ENCODE data around the gene MASP2. TPM values are rescaled to one million over a fixed set of nuclear protein-coding genes. Genes with fewer than 3 reads are reported as not detected.

MASP2 gene
- total and polyA plus RNA-seq, 10 of the 15 experiments (the other 5 are each of a cell fraction or from before 2014, with no cell fraction given), result 0.04 to 0.21 (median 0.06) TPM; not detected in 7

- TF ChIP-seq MLLT1 (IDR thresholded peaks at IDR 0.05), result no peak
- TF ChIP-seq NFIC (IDR thresholded peaks at IDR 0.05; ENCODE audit: low read depth, low read length), result no peak
- TF ChIP-seq NR2F1 (conservative IDR thresholded peaks at IDR 0.05), result no peak; the same call in none of the 2 replicates
- TF ChIP-seq CHD2 (IDR thresholded peaks at IDR 0.05; ENCODE audit: borderline replicate concordance, low read depth, low read length), result 0 out of 2 replicates have a peak, but pooled peaks have one; percentile 36
- TF ChIP-seq ZNF384 (IDR thresholded peaks at IDR 0.05; ENCODE audit: borderline replicate concordance, low read depth, low read length), result no peak
- TF ChIP-seq, protein P1, sequence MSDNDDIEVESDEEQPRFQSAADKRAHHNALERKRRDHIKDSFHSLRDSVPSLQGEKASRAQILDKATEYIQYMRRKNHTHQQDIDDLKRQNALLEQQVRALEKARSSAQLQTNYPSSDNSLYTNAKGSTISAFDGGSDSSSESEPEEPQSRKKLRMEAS (IDR thresholded peaks at IDR 0.05; ENCODE audit: low read depth, low read length), result peak; percentile 90; the same call in 1 of the 2 replicates
- TF ChIP-seq SMAD5 (IDR thresholded peaks at IDR 0.05; ENCODE audit: low read depth), result no peak
- TF ChIP-seq PRDM15 (CRISPR knock-in tag; IDR thresholded peaks at IDR 0.05), result no peak
- peak; percentile 94 for TF ChIP-seq SP1 (IDR thresholded peaks at IDR 0.05; ENCODE audit: low read depth, low read length)
- no peak for TF ChIP-seq KLF5 (IDR thresholded peaks at IDR 0.05; ENCODE audit: partially characterized antibody)
These were observed 13.2 kb upstream of the MASP2 start, which contains the start of gene SRM (continued) for GRCh38 chr1:11059968-11060830.

All from GM12878 (cell line).